Measurements from ENCODE around the gene ANKRD45.
"Not testable (repeated sequence)": the region's sequence is repeated elsewhere in the genome, so short reads cannot be mapped to it uniquely, and the experiment has no call there.

The ANKRD45 gene

GRCh38 chr1:173573596-173573995 is 96.1 kb downstream of the ANKRD45 start:
- in situ Hi-C loops (cut with MboI; ENCODE audit: low sequenced_read_pairs) = no loop called here

GRCh38 chr1:173572201-173572873 is 97.3 kb downstream of the ANKRD45 start:
- in situ Hi-C loops (cut with MboI; ENCODE audit: low sequenced_read_pairs) = no loop called here

DNA sequence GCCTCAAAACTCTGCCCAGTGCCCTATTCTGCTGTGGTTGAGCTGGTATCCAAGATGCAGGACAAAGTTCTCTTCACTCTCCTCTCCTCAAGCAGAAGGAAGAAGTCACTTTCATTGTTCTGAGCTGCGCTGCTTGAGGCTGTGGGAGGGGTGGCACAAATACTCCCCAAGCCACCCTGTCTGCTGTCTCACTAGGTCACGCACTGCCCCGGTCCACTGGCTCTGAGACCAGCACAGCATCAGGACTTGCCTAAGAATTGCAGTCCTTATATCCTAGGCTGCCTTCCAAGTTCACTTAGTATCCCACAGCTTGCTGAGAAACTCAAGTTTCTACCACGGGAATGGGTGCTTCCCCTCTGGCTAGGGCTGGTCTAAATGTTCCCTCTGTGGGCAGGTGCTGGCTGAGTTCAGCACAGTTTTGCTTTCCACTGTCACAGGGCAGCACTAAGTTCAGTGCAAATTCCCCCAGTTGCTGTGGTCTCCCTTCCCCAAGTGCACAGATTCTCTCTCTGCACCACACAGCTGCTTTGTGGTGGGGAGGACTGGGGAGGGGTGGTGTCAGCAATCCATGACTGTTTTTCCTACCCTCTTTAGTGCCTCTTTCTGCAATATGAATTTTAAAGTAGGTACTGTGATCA is 99.2 kb downstream of the ANKRD45 start:
- in situ Hi-C loops (cut with MboI; ENCODE audit: low sequenced_read_pairs) = no loop called here

DNA sequence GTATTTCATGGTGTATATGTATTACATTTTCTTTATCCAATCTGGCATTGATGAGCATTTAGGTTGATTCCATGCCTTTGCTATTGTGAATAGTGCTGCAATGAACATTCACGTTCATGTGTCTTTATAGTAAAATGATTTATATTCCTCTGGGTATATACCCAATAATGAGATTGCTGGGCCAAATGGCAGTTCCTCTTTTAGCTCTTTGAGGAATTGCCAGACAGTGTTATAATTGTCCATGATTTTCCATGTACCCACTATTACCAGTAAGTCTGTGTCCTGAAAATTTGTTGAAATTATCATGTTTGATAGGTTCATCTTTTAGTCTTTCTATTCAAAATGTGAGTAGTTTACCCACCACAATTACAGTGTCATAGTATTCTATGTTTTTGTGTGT is 101.2 kb downstream of the ANKRD45 start:
- in situ Hi-C loops (cut with MboI; ENCODE audit: low sequenced_read_pairs) = no loop called here

- in situ Hi-C loops (cut with MboI; ENCODE audit: low sequenced_read_pairs) = not testable (repeated sequence)
These were observed 105.8 kb downstream of the ANKRD45 start for GRCh38 chr1:173563846-173564245.

- in situ Hi-C loops (cut with MboI; ENCODE audit: low sequenced_read_pairs) = no loop called here
These were observed 106.8 kb downstream of the ANKRD45 start for GRCh38 chr1:173562813-173563212.

- in situ Hi-C loops (cut with MboI; ENCODE audit: low sequenced_read_pairs) = no loop called here
These were observed 108.4 kb downstream of the ANKRD45 start for GRCh38 chr1:173561263-173561662.

- in situ Hi-C loops (cut with MboI; ENCODE audit: low sequenced_read_pairs) = no loop called here
These were observed 109.3 kb downstream of the ANKRD45 start for GRCh38 chr1:173560285-173560880.
